Measurements from ENCODE around the gene SPN.
"Not testable (repeated sequence)": the region's sequence is repeated elsewhere in the genome, so short reads cannot be mapped to it uniquely, and the experiment has no call there.

- not testable (repeated sequence) for TF ChIP-seq CTCF (IDR thresholded peaks at IDR 0.05); POLR2AphosphoS5 (IDR thresholded peaks at IDR 0.05; ENCODE audit: low read depth, low read length)
Measured at GRCh38 chr16:29625114-29625513, 37.9 kb upstream of the SPN start.

All from SK-N-SH (cell line).